Mesothelial cell of epicardium (in vitro differentiated cells): ENCODE data around the gene OAF. TPM values are rescaled to one million over a fixed set of nuclear protein-coding genes. Genes with fewer than 3 reads are reported as not detected.

Experiments
- DNase-seq, 2 experiments: peaks; one replicate each; pipeline ENCODE4 v3.0.0; 2021; ENCODE audit warnings: low spot score in 2 of 2; ENCODE audit not compliant: unreplicated experiment in 2 of 2
- H3K27ac Mint-ChIP-seq: 2 replicates; pipeline ENCODE4 v1.8.0; 2021; ENCODE audit warnings: mixed read lengths
- H3K27me3 Mint-ChIP-seq: 2 replicates; pipeline ENCODE4 v1.8.0; 2021; ENCODE audit warnings: low read depth, mixed read lengths
- H3K36me3 Mint-ChIP-seq: 2 replicates; pipeline ENCODE4 v1.8.0; 2021; ENCODE audit warnings: mixed read lengths
- H3K4me1 Mint-ChIP-seq: 2 replicates; pipeline ENCODE4 v1.8.0; 2021; ENCODE audit warnings: mixed read lengths
- H3K4me3 Mint-ChIP-seq: 2 replicates; pipeline ENCODE4 v1.8.0; 2021; ENCODE audit warnings: mild to moderate bottlenecking, moderate library complexity, mixed read lengths
- H3K9me3 Mint-ChIP-seq: 2 replicates; pipeline ENCODE4 v1.8.0; 2021; ENCODE audit warnings: mixed read lengths
- CTCF ChIP-seq: fragments of 200-600 bp; sonication (generic); IDR thresholded peaks from one replicate; pipeline ENCODE4 v1.5.0; 2021; ENCODE audit warnings: antibody characterized with exemption; ENCODE audit not compliant: unreplicated experiment
- total RNA-seq: library from RNA; stranded (reverse); gene quantifications from 3 replicates; pipeline ENCODE4 v1.2.1, GENCODE V29; 2021

Gene OAF
- total RNA-seq, 1 donor from 2014 or later = 32.2 TPM

DNA sequence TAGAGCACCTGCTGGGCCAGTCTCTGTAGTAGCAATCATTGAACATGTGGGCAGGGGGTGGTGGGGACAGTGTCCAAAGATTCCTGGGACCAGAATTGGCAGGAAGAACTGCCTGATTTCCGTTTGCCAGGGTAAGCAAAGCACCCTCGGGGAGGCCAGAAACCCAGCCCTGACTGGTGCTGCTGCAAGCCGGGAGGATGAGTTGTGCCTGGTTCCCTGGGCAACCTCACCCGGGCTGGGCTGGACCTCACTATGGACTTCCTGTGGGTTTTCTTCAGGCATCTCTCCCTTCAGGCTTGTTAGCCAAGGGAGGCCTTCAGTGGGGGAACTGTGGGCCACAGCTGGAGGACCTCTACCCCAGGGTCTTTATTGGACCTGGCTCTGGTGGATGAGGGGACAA lies 21.1 kb downstream of the OAF start:
- no peak overlapping the region for H3K4me3 Mint-ChIP-seq
- H3K27me3 Mint-ChIP-seq = peaks cover 29% of the 10 kb centered on the region
- no peak for DNase-seq
- TF ChIP-seq CTCF = no peak
- H3K36me3 Mint-ChIP-seq = no peaks in the 10 kb centered on the region
- no peaks in the 10 kb centered on the region for H3K9me3 Mint-ChIP-seq
- H3K4me1 Mint-ChIP-seq = peaks cover 5% of the 10 kb centered on the region
- no peak overlapping the region for H3K27ac Mint-ChIP-seq

- no peak overlapping the region for H3K4me3 Mint-ChIP-seq
- H3K4me1 Mint-ChIP-seq = peaks cover 5% of the 10 kb centered on the region
- no peaks in the 10 kb centered on the region for H3K9me3 Mint-ChIP-seq
- no peaks in the 10 kb centered on the region for H3K36me3 Mint-ChIP-seq
- H3K27ac Mint-ChIP-seq = no peak overlapping the region
- DNase-seq = no peak
- H3K27me3 Mint-ChIP-seq = peaks cover 39% of the 10 kb centered on the region
- TF ChIP-seq CTCF = no peak
These were observed 22.5 kb downstream of the OAF start for GRCh38 chr11:120233207-120233803.

DNA sequence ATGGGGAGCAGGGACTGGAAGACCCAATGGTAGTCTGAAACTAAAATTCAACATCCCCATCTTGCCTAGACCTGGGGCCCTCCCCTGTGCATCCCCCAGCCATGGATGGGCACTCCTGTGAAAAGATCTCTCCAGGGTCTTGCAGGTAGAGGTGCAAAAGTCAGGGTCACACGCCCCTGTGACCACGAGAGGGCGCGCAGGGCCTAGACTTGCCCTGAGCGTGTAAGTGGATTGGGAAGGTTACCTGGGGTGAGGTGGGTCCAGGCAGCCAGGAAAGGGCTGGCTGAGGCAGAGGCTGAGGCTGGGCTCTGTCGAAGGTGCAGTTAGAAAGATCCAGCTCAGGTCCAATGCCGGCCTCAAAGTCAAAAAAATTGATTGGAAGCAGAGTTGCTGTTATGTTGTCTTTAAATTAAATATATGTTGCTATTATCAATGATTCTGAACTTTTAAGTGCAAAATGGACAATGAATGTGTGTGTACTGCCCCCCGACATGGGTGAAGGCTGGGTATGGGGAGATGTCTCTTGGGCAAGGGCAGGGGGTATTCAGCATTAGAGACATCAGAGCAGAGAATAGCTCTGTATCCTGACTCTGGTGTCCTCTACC lies 24.3 kb downstream of the OAF start:
- H3K4me3 Mint-ChIP-seq = no peak overlapping the region
- peaks cover 52% of the 10 kb centered on the region for H3K27me3 Mint-ChIP-seq
- no peaks in the 10 kb centered on the region for H3K36me3 Mint-ChIP-seq
- peak in 1 of 2 experiments; percentile 77 for DNase-seq
- no peaks in the 10 kb centered on the region for H3K9me3 Mint-ChIP-seq
- H3K27ac Mint-ChIP-seq = no peak overlapping the region
- peaks cover 7% of the 10 kb centered on the region for H3K4me1 Mint-ChIP-seq
- TF ChIP-seq CTCF = peak; percentile 58

GRCh38 chr11:120236169-120237107 lies 25.6 kb downstream of the OAF start:
- Mint-ChIP-seq H3K9me3 (no peaks in the 10 kb centered on the region), H3K27me3 (peaks cover 61% of the 10 kb centered on the region), H3K36me3 (no peaks in the 10 kb centered on the region), H3K27ac (no peak overlapping the region), H3K4me3 (no peak overlapping the region), H3K4me1 (peaks cover 7% of the 10 kb centered on the region)
- no peak for DNase-seq
- no peak for TF ChIP-seq CTCF

DNA sequence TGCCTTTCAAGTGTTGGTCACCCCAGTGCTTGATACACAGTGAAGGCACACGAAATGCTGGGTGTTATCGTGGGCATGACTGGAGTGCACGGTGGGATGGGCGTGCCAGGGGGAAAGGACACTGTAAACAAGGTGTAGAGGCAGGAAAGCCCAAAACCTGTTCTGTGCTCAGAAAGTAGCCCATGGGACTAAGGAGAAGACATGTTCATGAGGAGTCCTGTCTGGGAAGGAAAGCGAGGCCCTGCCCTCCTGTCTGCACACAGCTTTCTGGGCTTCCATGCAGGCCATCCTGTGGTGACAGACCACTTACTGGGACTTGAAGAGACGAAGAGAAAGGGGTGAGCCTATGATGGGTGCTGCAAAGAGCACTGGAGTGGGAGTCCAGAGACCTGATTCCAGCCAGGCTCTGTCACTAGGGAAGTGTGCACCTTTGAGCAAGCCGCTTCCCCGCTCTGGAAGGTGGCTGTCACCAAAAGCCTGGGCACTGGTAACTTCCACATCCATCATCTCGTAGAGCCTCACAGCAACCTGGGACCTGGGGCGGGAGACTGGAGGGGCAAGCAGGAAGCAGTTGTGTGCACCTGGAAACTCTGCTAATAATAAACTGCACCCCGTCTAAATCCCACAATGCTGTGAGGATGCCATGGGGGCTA lies 28.3 kb downstream of the OAF start:
- no peak for TF ChIP-seq CTCF

More for the DNA sequence above, 28.3 kb downstream of the OAF start:
- DNase-seq = no peak
- Mint-ChIP-seq H3K36me3 (no peaks in the 10 kb centered on the region), H3K9me3 (no peaks in the 10 kb centered on the region), H3K4me1 (peaks cover 7% of the 10 kb centered on the region), H3K4me3 (peak overlapping the region; percentile 49), H3K27me3 (peaks cover 68% of the 10 kb centered on the region), H3K27ac (no peak overlapping the region)
